ENCODE results near the gene IGSF23.
A peak's percentile ranks its signal among the peaks of the same experiment; 100 is the strongest.

IGSF23 gene

DNA sequence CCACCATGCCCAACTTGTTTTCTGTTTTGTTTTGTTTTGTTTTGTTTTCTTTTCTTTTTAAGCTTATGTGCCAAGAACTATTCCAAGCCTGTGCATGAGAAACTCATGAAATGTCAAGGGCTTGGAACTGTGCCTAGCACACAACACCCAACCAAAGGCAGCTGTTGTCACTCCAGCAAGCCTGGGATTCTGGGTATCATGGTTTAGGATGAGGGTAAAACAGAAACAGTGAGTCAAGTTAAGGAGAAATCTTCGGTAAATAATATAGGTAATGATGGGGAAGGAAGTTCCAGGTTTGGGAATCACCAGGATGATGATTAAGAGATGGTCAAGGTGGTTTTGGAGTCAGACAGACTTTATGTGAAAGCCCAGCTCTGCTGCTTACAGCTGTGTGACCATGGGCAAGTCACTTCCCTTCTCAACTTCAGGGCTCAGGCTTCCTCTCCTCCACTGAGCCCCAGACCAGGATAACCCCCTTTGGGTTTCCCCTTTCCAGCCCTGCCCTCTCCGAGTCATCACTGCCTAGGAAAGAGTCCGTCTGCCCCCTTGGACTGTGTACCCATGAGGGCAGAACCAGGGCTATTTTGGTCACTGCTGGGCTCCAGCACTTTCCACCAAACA, 35.4 kb downstream of the IGSF23 start:
- Histone ChIP-seq H4K20me1 (ENCODE audit: insufficient read depth, low read length) (no peaks in the 10 kb centered on the region), H3K9me3 (replicated peaks; ENCODE audit: insufficient read depth, low read length) (no peaks in the 10 kb centered on the region), H3K4me2 (ENCODE audit: low read depth, low read length) (no peak overlapping the region), H3K79me2 (ENCODE audit: low read length) (peaks cover 6% of the 10 kb centered on the region), H3K9me2 (replicated peaks; ENCODE audit: insufficient read depth, low read length) (no peaks in the 10 kb centered on the region), H3K27ac (ENCODE audit: low read length) (no peak overlapping the region), H2AFZ (ENCODE audit: low read length) (no peak overlapping the region), H3K9ac (ENCODE audit: low read length) (no peak overlapping the region), H3F3A (ENCODE audit: insufficient read depth, low read length) (no peaks in the 10 kb centered on the region), H3K36me3 (replicated peaks; ENCODE audit: insufficient read depth, low read length) (no peaks in the 10 kb centered on the region), H3K4me3 (ENCODE audit: low read length) (no peak overlapping the region), H3K4me1 (ENCODE audit: low read length) (peaks cover 4% of the 10 kb centered on the region), H3K27me3 (replicated peaks; ENCODE audit: insufficient read depth, low read length) (no peaks in the 10 kb centered on the region)
- TF ChIP-seq EZH2 (optimal IDR thresholded peaks at IDR 0.05; ENCODE audit: low read depth, low read length): no peak
- TF ChIP-seq EZH2phosphoT487 (IDR thresholded peaks at IDR 0.05; ENCODE audit: low read length): no peak
- TF ChIP-seq, protein P1, sequence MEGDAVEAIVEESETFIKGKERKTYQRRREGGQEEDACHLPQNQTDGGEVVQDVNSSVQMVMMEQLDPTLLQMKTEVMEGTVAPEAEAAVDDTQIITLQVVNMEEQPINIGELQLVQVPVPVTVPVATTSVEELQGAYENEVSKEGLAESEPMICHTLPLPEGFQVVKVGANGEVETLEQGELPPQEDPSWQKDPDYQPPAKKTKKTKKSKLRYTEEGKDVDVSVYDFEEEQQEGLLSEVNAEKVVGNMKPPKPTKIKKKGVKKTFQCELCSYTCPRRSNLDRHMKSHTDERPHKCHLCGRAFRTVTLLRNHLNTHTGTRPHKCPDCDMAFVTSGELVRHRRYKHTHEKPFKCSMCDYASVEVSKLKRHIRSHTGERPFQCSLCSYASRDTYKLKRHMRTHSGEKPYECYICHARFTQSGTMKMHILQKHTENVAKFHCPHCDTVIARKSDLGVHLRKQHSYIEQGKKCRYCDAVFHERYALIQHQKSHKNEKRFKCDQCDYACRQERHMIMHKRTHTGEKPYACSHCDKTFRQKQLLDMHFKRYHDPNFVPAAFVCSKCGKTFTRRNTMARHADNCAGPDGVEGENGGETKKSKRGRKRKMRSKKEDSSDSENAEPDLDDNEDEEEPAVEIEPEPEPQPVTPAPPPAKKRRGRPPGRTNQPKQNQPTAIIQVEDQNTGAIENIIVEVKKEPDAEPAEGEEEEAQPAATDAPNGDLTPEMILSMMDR (IDR thresholded peaks at IDR 0.05; ENCODE audit: low read length): no peak
- DNase-seq: no peak

DNA sequence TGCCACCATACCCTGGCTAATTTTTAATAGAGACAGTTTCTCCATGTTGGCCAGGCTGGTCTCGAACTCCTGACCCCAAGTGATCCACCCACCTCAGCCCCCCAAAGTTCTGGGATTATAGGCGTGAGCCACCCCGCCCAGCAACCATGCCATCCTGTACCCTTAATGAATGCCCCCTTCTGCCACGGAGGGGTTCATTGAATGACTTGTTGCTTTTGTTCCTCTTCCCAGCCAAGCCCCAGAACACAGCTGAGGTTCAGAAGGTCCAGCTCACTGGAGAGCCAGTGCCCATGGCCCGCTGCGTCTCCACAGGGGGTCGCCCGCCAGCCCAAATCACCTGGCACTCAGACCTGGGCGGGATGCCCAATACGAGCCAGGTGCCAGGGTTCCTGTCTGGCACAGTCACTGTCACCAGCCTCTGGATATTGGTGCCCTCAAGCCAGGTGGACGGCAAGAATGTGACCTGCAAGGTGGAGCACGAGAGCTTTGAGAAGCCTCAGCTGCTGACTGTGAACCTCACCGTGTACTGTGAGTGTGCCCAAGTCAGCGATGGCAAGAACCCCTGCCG, 36.3 kb downstream of the IGSF23 start:
- Histone ChIP-seq H3F3A (ENCODE audit: insufficient read depth, low read length) (peaks cover 3% of the 10 kb centered on the region; the same call in 1 of the 2 replicates), H3K9ac (ENCODE audit: low read length) (no peak overlapping the region), H2AFZ (ENCODE audit: low read length) (no peak overlapping the region), H3K27me3 (replicated peaks; ENCODE audit: insufficient read depth, low read length) (no peaks in the 10 kb centered on the region), H3K79me2 (ENCODE audit: low read length) (peaks cover under 1% of the 10 kb centered on the region; the same call in 1 of the 2 replicates), H3K9me3 (replicated peaks; ENCODE audit: insufficient read depth, low read length) (no peaks in the 10 kb centered on the region), H4K20me1 (ENCODE audit: insufficient read depth, low read length) (no peaks in the 10 kb centered on the region), H3K9me2 (replicated peaks; ENCODE audit: insufficient read depth, low read length) (no peaks in the 10 kb centered on the region), H3K27ac (ENCODE audit: low read length) (no peak overlapping the region), H3K36me3 (replicated peaks; ENCODE audit: insufficient read depth, low read length) (no peaks in the 10 kb centered on the region), H3K4me2 (ENCODE audit: low read depth, low read length) (no peak overlapping the region), H3K4me1 (ENCODE audit: low read length) (peaks cover 10% of the 10 kb centered on the region), H3K4me3 (ENCODE audit: low read length) (no peak overlapping the region)
- DNase-seq: no peak
- TF ChIP-seq EZH2 (optimal IDR thresholded peaks at IDR 0.05; ENCODE audit: low read depth, low read length) (no peak), EZH2phosphoT487 (IDR thresholded peaks at IDR 0.05; ENCODE audit: low read length) (no peak)
- TF ChIP-seq, protein P1 (IDR thresholded peaks at IDR 0.05; ENCODE audit: low read length): no peak

DNA sequence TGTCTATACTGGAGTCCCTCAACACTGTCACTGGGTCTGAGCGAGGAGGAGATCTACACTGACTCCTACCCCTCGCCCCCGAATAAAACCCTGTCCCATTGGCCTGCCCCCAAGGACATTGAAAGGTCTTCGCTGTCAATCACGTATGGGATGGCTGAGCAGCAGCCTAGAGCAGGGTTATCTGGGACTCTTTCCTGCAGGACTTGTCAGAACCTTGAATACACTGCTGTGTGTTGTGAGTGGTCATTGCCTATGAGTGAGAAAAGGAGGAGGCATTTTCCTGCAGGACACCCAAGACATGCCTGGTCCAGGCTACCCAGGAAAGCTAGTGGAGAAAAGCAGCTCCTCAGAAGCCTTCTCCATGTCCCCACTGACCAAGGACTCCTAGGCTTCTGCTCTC, 40.0 kb downstream of the IGSF23 start:
- Histone ChIP-seq H3K36me3 (replicated peaks; ENCODE audit: insufficient read depth, low read length) (no peaks in the 10 kb centered on the region), H3K9me2 (replicated peaks; ENCODE audit: insufficient read depth, low read length) (no peaks in the 10 kb centered on the region), H3K27ac (ENCODE audit: low read length) (peak overlapping the region; percentile 78; the same call in 1 of the 2 replicates), H4K20me1 (ENCODE audit: insufficient read depth, low read length) (no peaks in the 10 kb centered on the region), H3K27me3 (replicated peaks; ENCODE audit: insufficient read depth, low read length) (no peaks in the 10 kb centered on the region), H3K4me2 (ENCODE audit: low read depth, low read length) (no peak overlapping the region), H3F3A (ENCODE audit: insufficient read depth, low read length) (peaks cover 3% of the 10 kb centered on the region; the same call in 1 of the 2 replicates), H3K9ac (ENCODE audit: low read length) (no peak overlapping the region), H3K79me2 (ENCODE audit: low read length) (no peaks in the 10 kb centered on the region), H2AFZ (ENCODE audit: low read length) (no peak overlapping the region), H3K4me1 (ENCODE audit: low read length) (peaks cover 12% of the 10 kb centered on the region), H3K9me3 (replicated peaks; ENCODE audit: insufficient read depth, low read length) (no peaks in the 10 kb centered on the region), H3K4me3 (ENCODE audit: low read length) (no peak overlapping the region)
- DNase-seq: no peak
- TF ChIP-seq EZH2 (optimal IDR thresholded peaks at IDR 0.05; ENCODE audit: low read depth, low read length) (no peak), EZH2phosphoT487 (IDR thresholded peaks at IDR 0.05; ENCODE audit: low read length) (no peak)
- TF ChIP-seq, protein P1 (IDR thresholded peaks at IDR 0.05; ENCODE audit: low read length): no peak
